Measurements from ENCODE around the gene PGA4.

DNA sequence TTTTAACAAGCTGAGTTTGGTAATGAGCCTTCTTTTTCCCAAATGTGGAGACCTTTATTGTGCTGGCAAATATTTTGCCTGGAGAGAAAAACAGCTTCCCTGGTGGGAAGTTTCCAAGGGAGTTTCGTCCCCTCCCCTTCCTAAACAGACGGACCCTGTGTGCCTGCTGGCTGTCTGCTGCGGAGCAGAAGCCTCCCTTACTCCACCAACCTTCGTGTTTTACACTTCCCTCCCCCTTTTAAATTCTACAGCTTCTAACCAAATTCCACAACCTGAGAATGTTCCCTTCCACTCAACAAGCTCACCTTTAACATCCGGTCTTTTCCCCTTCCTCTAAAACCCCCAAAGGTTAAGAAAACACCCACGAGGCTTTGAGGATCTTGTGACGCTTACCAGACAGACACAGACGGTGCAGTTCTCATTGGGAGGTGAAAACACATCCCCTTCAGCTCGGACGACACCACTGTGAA, 55.9 kb downstream of the PGA4 start:
- TF ChIP-seq, protein P1, sequence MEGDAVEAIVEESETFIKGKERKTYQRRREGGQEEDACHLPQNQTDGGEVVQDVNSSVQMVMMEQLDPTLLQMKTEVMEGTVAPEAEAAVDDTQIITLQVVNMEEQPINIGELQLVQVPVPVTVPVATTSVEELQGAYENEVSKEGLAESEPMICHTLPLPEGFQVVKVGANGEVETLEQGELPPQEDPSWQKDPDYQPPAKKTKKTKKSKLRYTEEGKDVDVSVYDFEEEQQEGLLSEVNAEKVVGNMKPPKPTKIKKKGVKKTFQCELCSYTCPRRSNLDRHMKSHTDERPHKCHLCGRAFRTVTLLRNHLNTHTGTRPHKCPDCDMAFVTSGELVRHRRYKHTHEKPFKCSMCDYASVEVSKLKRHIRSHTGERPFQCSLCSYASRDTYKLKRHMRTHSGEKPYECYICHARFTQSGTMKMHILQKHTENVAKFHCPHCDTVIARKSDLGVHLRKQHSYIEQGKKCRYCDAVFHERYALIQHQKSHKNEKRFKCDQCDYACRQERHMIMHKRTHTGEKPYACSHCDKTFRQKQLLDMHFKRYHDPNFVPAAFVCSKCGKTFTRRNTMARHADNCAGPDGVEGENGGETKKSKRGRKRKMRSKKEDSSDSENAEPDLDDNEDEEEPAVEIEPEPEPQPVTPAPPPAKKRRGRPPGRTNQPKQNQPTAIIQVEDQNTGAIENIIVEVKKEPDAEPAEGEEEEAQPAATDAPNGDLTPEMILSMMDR (IDR thresholded peaks at IDR 0.05), result no peak
- no peak for TF ChIP-seq POLR2A (IDR thresholded peaks at IDR 0.05)

All from upper lobe of left lung (tissue), 4 donors.